Activated CD8-positive, alpha-beta memory T cell treated with anti-CD3 and anti-CD28 coated beads for 1 hour (primary cell): ENCODE measurements around the gene TADA2A.

Experiments used
- DNase-seq, 2 donors: peaks; one replicate each; pipeline ENCODE4 v3.0.0-alpha.2; 2020; ENCODE audit warnings: low read depth in 1 of 2; ENCODE audit errors: extremely low read depth in 1 of 2

TADA2A gene

GRCh38 chr17:37406635-37407461 lies at the start of gene TADA2A, which contains the start of gene ACACA:
TADA2A (plus strand) TSS chr17:37406886; CDS start chr17:37411366, 4,480 bp downstream.
ACACA (minus strand) TSS chr17:37406836; CDS start chr17:37406299, 537 bp downstream.
- DNase-seq, result peak; percentile 22 to 55

GRCh38 chr17:37358098-37358829 lies 48.4 kb upstream of the TADA2A start:
- no peak for DNase-seq

- DNase-seq, result peak; percentile 77
Measured at GRCh38 chr17:37358830-37359681, 47.6 kb upstream of the TADA2A start.

GRCh38 chr17:37359682-37360188 lies 47.0 kb upstream of the TADA2A start:
- DNase-seq, result no peak

- DNase-seq, result no peak
Measured at GRCh38 chr17:37360632-37361031, 46.1 kb upstream of the TADA2A start.

- no peak for DNase-seq
Measured at GRCh38 chr17:37361543-37361942, 45.1 kb upstream of the TADA2A start.

GRCh38 chr17:37365589-37365988 lies 41.1 kb upstream of the TADA2A start:
- no peak for DNase-seq

GRCh38 chr17:37368577-37368976 lies 38.1 kb upstream of the TADA2A start:
- DNase-seq, result no peak

GRCh38 chr17:37373530-37374159 lies 33.0 kb upstream of the TADA2A start:
- DNase-seq, result peak in 1 of 2 donors; percentile 17

GRCh38 chr17:37375706-37376105 lies 31.0 kb upstream of the TADA2A start, which contains the start of gene C17orf78:
C17orf78 (plus strand) TSS chr17:37375985; CDS start chr17:37376093, 108 bp downstream.
- DNase-seq, result no peak

GRCh38 chr17:37382056-37382455 lies 24.6 kb upstream of the TADA2A start:
- DNase-seq, result no peak

- DNase-seq, result no peak
Measured at GRCh38 chr17:37384560-37385149, 22.0 kb upstream of the TADA2A start.

GRCh38 chr17:37385474-37385990 lies 21.2 kb upstream of the TADA2A start:
- DNase-seq, result no peak

GRCh38 chr17:37386462-37386861 lies 20.2 kb upstream of the TADA2A start:
- DNase-seq, result no peak

GRCh38 chr17:37388266-37388665 lies 18.4 kb upstream of the TADA2A start:
- DNase-seq, result no peak

GRCh38 chr17:37389160-37389559 lies 17.5 kb upstream of the TADA2A start:
- no peak for DNase-seq

- no peak for DNase-seq
Measured at GRCh38 chr17:37391146-37391545, 15.5 kb upstream of the TADA2A start.

GRCh38 chr17:37392024-37392590 lies 14.6 kb upstream of the TADA2A start:
- DNase-seq, result no peak

- DNase-seq, result no peak
Measured at GRCh38 chr17:37393352-37393751, 13.3 kb upstream of the TADA2A start.
